ENCODE results near the gene MRPS14.

- no peak for TF ChIP-seq EZH2phosphoT487 (IDR thresholded peaks at IDR 0.05; ENCODE audit: low read depth, severe bottlenecking, unreplicated experiment)
- TF ChIP-seq CTCF (IDR thresholded peaks at IDR 0.05; ENCODE audit: poor library complexity) = no peak
- no peak for TF ChIP-seq EZH2 (IDR thresholded peaks at IDR 0.05; ENCODE audit: borderline replicate concordance)
Observed at GRCh38 chr1:174984952-174985351, 38.3 kb downstream of the MRPS14 start.
